Vagina (tissue), 2 donors: ENCODE data around the gene FAM151B. TPM values are rescaled to one million over a fixed set of nuclear protein-coding genes. Genes with fewer than 3 reads are reported as not detected.

Experiments
- DNase-seq, 2 donors: peaks; one replicate each; pipeline ENCODE4 v3.0.0-alpha.2; 2017; ENCODE audit errors: extremely low spot score in 2 of 2
- H3K27ac ChIP-seq: fragments of 200-600 bp; sonication (generic); one replicate; pipeline ENCODE4 v1.5.1; 2019
- H3K27me3 ChIP-seq: fragments of 200-600 bp; sonication (generic); one replicate; pipeline ENCODE4 v1.5.1; 2019
- H3K36me3 ChIP-seq, 2 donors: fragments of 200-600 bp; sonication (generic); one replicate each; pipeline ENCODE4 v1.5.1; 2017 to 2019
- H3K4me1 ChIP-seq: fragments of 200-600 bp; sonication (generic); one replicate; pipeline ENCODE4 v1.5.1; 2019
- H3K4me3 ChIP-seq, 2 donors: fragments of 200-600 bp; sonication (generic); 1 replicate in 1 of 2; 2 replicates in 1 of 2; pipeline ENCODE4 v1.5.1; 2016 to 2019
- H3K9me3 ChIP-seq: fragments of 200-600 bp; sonication (generic); one replicate; pipeline ENCODE4 v1.5.1; 2019
- CTCF ChIP-seq, 3 experiments: fragments of 450-650 bp in 2 of 3; fragments of 200-600 bp in 1 of 3; sonication (generic) in 1 of 3; IDR thresholded peaks; one replicate each; pipeline ENCODE4 v1.5.1; 2017 to 2019; ENCODE audit warnings: antibody characterized with exemption in 3 of 3, mild to moderate bottlenecking in 2 of 3, moderate library complexity in 2 of 3
- POLR2A ChIP-seq, 2 donors: fragments of 450-650 bp; IDR thresholded peaks; one replicate each; pipeline ENCODE4 v1.6.1; 2017; ENCODE audit warnings: antibody characterized with exemption in 2 of 2, mild to moderate bottlenecking in 2 of 2, moderate library complexity in 2 of 2
- POLR2AphosphoS5 ChIP-seq, 2 donors: sonication (generic); formaldehyde crosslinking; IDR thresholded peaks; one replicate each; pipeline ENCODE4 v1.9.0; 2017; ENCODE audit warnings: antibody characterized with exemption in 2 of 2, mild to moderate bottlenecking in 2 of 2, low read depth in 1 of 2; ENCODE audit not compliant: insufficient read depth in 1 of 2
- intact Hi-C: fragments of 100-400 bp; cut with DNase I; formaldehyde crosslinking; loops from one replicate; pipeline ENCODE4 v1.15.1; 2023
- total RNA-seq: library from RNA; depleted of rRNA; stranded (reverse); fragments of >200 nt; gene quantifications from one replicate; pipeline ENCODE4 v1.2.3, GENCODE V29; 2016

FAM151B gene
- total RNA-seq, 1 donor from 2014 or later: 0.98 TPM

GRCh38 chr5:80508844-80509243, 20.9 kb downstream of the FAM151B start:
- Histone ChIP-seq H3K9me3 (no peaks in the 10 kb centered on the region), H3K4me1 (peaks cover 8% of the 10 kb centered on the region), H3K27me3 (no peaks in the 10 kb centered on the region), H3K36me3 (no peaks in the 10 kb centered on the region), H3K4me3 (no peak overlapping the region), H3K27ac (no peak overlapping the region)
- TF ChIP-seq CTCF (IDR thresholded peaks at IDR 0.05) (no peak), POLR2A (IDR thresholded peaks at IDR 0.05) (no peak), POLR2AphosphoS5 (IDR thresholded peaks at IDR 0.05; ENCODE audit: insufficient read depth in 1 of 2, low read depth in 1 of 2) (no peak)
- intact Hi-C loops: no loop called here
- DNase-seq: no peak

GRCh38 chr5:80509362-80509761, 21.5 kb downstream of the FAM151B start:
- no peak for DNase-seq
- Histone ChIP-seq H3K27ac (no peak overlapping the region), H3K4me3 (no peak overlapping the region), H3K9me3 (no peaks in the 10 kb centered on the region), H3K36me3 (no peaks in the 10 kb centered on the region), H3K27me3 (no peaks in the 10 kb centered on the region), H3K4me1 (peaks cover 8% of the 10 kb centered on the region)
- TF ChIP-seq CTCF (IDR thresholded peaks at IDR 0.05): no peak
- no peak for TF ChIP-seq POLR2A (IDR thresholded peaks at IDR 0.05)
- no peak for TF ChIP-seq POLR2AphosphoS5 (IDR thresholded peaks at IDR 0.05; ENCODE audit: insufficient read depth in 1 of 2, low read depth in 1 of 2)
- intact Hi-C loops: no loop called here

GRCh38 chr5:80516826-80517225, 28.9 kb downstream of the FAM151B start:
- intact Hi-C loops: no loop called here
- no peak overlapping the region for H3K27ac ChIP-seq
- H3K9me3 ChIP-seq: no peaks in the 10 kb centered on the region
- no peak overlapping the region for H3K4me3 ChIP-seq
- no peaks in the 10 kb centered on the region for H3K4me1 ChIP-seq
- H3K36me3 ChIP-seq: no peaks in the 10 kb centered on the region
- TF ChIP-seq POLR2AphosphoS5 (IDR thresholded peaks at IDR 0.05; ENCODE audit: insufficient read depth in 1 of 2, low read depth in 1 of 2) (no peak), POLR2A (IDR thresholded peaks at IDR 0.05) (no peak), CTCF (IDR thresholded peaks at IDR 0.05) (no peak)
- DNase-seq: no peak
- H3K27me3 ChIP-seq: no peaks in the 10 kb centered on the region

- intact Hi-C loops: no loop called here
- Histone ChIP-seq H3K27me3 (no peaks in the 10 kb centered on the region), H3K4me1 (no peaks in the 10 kb centered on the region), H3K4me3 (no peak overlapping the region), H3K27ac (no peak overlapping the region), H3K9me3 (peaks cover 5% of the 10 kb centered on the region), H3K36me3 (no peaks in the 10 kb centered on the region)
- TF ChIP-seq CTCF (IDR thresholded peaks at IDR 0.05): no peak
- no peak for TF ChIP-seq POLR2AphosphoS5 (IDR thresholded peaks at IDR 0.05; ENCODE audit: insufficient read depth in 1 of 2, low read depth in 1 of 2)
- no peak for TF ChIP-seq POLR2A (IDR thresholded peaks at IDR 0.05)
- no peak for DNase-seq
Observed at GRCh38 chr5:80540691-80541090, 52.8 kb downstream of the FAM151B start.

GRCh38 chr5:80541392-80541791, 53.5 kb downstream of the FAM151B start:
- no peak for DNase-seq
- no peak for TF ChIP-seq CTCF (IDR thresholded peaks at IDR 0.05)
- TF ChIP-seq POLR2A (IDR thresholded peaks at IDR 0.05): no peak
- TF ChIP-seq POLR2AphosphoS5 (IDR thresholded peaks at IDR 0.05; ENCODE audit: insufficient read depth in 1 of 2, low read depth in 1 of 2): no peak
- Histone ChIP-seq H3K4me1 (no peaks in the 10 kb centered on the region), H3K27ac (no peak overlapping the region), H3K36me3 (no peaks in the 10 kb centered on the region), H3K27me3 (no peaks in the 10 kb centered on the region), H3K9me3 (peaks cover 5% of the 10 kb centered on the region), H3K4me3 (no peak overlapping the region)
- intact Hi-C loops: no loop called here
